GM18507 (cell line): ENCODE measurements around the gene NPBWR2.
A peak's percentile ranks its signal among the peaks of the same experiment; 100 is the strongest.

Source experiments
- DNase-seq: peaks from one replicate; pipeline ENCODE4 v3.0.0; 2011; ENCODE audit warnings: low read depth; ENCODE audit not compliant: insufficient read length; ENCODE audit errors: extremely low spot score
- FAIRE-seq: peaks from 2 replicates; lab custom pipeline; 2011; peaks lifted over from hg19 to GRCh38; lab: Jason Lieb, UNC

Gene NPBWR2

DNA sequence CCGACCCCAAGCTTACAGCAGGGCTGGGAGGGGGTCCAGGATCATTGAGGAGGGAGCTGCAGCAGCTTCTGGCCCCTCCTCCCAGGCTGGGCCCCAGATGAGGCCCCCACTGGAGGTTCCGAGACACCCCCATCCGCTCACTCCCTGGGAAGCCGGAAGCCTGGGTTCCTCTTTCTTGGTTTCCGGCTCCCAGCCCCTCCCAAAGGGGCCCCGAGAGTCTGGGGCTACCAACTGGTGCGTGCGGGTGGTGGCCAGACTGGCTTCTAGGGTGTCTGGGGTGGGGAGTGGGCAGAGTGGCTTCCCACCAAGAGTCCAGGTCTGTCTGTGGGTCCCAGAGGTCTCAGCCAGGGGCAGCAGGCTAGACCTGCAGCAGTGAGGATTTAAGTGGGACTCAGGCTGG lies 30.3 kb downstream of the NPBWR2 start:
- FAIRE-seq: peak; percentile 80
- DNase-seq: no peak

DNA sequence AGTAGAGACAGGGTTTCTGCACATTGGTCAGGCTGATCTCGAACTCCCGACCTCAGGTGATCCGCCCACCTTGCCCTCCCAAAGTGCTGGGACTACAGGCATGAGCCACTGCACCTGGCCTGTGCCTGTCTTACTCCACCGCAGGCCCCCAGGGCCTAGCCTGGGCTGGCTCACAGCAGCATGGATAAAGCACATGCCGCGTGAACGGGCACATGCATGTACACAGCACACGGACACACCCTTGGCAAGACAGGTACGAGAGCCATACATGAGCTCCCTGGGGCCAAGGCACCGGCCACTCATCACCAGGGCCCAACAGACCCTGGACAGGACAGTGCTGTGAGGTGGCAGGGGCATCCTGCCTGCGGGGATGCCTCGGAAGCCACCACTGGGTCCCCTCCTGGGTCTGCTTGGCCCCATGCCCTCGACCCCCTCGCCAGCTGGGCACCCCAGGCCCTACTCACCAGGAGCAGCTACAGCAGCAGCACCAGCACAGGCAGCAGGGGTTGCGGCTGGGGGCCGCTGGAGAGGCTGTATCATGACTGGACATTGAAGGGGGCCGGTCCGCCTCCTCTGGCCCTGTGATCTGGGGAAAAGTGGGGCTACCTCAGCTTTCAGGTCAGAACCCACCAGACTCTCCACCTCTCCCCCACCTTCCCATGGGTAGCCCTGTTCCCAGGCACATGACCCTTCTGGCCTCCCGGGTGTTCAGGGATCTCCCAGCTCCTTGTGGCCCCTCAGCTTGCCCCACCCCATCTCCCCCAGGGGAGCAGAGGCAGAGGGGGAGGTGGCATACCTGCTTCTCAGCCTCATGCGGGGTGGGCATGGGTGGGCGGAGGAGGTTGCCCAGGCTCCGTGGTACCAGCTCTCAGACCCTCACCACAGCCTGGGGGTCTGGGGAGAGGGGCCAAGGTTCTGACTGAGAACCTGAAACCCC lies 31.0 kb downstream of the NPBWR2 start:
- DNase-seq (no peak), FAIRE-seq (no peak)

DNA sequence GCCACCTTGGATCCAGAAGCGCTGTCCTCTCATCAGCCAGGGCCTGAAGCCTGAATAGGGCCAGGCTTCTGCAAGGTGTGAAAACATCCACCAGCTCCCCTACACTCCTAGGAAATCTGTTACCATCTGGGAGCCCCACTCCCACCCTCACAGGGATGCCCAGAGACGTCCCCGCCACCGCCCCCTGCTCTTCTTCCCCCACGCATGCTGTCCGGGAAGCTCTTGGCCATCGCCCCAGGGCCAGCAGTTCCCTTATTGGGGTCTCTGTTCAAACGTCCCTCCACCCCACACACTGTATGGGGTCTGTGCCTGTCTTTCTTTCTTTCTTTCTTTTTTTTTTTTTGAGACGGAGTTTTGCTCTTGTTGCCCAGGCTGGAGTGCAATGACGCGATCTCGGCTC lies 31.8 kb downstream of the NPBWR2 start:
- FAIRE-seq (no peak), DNase-seq (no peak)

DNA sequence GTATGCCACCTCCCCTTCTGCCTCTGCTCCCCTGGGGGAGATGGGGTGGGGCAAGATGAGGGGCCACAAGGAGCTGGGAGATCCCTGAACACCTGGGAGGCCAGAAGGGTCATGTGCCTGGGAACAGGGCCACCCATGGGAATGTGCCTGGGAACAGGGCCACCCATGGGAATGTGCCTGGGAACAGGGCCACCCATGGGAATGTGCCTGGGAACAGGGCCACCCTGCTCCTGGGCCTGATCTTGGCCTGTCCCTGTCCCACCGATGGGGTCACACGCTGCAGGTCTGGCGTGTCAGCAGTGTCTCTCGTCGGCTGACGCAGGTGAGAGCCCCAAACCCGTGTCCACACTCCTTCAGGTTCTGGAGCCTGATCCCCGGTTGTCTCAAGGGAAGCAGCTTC lies 32.4 kb downstream of the NPBWR2 start:
- no peak for DNase-seq
- no peak for FAIRE-seq

DNA sequence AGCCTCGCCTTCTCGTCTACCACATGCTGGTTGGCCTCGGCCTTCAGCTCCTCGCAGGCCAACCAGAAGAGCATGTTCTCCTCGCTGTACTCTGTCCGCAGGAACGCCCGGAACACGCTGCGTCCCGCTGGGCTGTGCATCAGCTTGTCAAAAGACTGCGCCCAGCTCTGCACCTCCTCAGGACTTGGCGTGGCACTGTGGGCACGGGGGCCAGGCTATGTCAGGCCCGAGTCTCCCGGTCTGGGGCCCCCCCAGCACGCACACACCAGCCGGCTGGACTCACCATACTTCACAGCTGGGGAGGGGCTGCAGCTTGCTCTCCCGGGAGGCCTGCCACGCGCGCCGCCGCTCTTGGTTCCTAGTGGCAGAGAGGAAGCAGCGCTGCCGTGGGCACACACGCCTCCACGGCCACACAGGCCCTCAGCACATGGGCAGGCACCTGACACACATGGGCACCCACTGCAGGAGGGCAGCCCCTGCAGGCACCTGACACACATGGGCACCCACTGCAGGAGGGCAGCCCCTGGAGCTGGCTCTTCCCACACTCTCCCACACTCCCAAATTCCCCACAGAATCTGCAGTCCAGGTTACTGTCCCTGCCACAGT lies 33.1 kb downstream of the NPBWR2 start:
- DNase-seq (no peak), FAIRE-seq (no peak)

DNA sequence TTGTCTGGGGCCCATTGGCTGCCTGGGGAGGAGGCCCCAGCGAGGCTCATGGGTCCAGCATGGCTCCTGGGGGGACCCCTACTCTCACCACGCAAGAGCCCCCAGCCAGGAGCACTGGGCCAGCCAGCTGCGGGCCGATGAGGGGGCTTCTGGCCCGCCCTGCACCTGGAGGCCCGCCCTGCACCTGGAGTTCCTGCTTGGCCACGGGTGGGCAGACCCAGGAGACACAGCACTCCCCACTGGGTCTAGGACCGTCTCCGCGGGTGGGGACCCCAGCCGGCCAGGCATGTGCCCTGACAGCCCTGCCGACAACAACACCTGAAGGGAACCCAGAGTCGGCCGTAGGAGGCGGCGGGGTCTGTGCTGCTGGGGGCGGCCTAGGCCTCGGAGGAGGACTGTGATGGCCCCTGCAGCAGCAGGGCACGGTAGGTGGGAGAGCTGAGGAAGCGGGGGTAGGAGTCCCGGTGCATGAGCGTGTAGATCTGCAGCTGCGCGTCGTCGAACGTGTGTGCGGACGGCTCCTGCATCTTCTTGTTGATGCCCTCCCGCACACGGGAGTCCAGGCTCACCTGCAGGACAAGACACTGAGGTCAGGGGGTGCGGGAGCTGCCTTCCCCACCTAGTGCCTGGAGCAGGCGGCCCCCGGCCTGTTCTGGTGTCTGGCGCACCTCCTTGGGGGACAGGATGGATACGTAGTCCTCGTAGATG lies 33.7 kb downstream of the NPBWR2 start:
- DNase-seq (no peak), FAIRE-seq (no peak)

DNA sequence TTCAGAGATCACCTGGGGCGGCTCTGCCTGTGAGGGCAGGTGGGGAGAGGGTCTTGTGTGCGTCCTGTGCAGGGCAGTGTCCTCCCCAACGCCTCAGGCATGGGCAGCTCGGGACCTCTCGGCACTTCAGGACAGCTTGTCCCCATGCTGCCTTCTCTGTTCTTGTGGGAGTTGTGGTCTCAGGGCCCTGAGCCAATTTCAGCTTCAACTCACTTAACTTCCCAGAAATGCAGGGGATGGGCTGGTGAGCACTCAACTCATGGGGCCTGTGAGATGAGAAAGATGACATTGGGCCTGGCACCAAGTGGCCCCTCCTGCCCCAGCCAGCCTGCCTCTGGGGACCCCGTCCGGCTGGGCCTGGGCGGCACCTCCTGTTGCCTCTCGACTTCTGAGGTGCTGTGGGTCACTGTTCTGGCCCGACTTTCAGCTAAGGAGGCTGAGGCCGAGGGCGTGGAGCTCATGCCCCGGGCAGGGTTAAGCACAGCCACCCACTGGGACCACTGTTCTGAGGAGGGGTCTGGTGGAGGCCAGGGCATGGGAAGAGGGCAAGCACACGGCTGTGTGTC lies 34.8 kb downstream of the NPBWR2 start:
- FAIRE-seq (no peak), DNase-seq (no peak)

DNA sequence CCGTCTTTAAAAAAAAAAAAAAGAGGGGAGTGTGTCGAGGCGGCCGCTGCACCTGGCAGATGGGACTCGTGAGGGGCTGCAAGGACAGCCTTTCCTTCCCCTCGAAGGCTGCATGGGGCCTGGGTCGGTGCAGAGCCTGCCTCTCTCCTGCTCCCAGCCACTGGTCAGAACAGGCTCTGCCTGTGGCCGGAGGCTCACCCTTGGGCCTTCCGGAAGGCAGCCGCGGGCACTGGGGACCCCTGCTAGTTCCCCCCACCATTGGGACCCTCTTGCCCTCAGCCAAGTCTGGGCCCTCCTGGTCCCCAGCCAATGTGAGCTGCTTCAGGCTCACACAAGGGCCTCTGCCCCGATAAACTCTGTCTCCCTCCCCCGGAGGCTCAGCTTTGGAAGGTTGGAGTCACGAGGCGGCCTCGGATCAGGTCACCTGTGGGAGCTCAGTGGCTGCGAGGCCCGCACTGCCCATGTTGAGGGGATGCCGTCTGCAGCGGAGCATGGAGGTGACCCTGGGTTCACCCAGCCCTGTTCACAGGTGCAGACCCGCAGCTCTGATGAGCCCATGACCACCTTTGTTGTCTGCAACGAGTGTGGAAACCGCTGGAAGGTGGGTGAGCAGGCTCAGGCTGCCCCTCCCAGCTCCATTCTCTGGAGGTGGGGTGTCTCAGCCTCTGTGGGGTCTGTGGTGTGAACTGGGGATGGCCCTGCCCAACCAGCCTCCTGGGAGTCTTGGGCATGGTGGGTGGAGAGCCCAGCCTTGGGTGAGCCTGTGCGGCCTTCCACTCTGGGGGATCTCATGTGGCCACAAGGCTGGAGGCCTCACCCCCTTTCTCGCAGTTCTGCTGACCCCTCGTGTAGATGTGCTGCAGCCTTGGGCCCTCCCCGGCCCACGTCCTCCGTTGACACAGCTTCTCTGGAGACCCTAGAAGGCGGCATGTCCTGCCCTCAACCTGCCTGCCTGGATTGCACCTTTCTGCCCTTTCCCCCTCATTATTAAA lies 35.7 kb downstream of the NPBWR2 start:
- FAIRE-seq: no peak
- no peak for DNase-seq

DNA sequence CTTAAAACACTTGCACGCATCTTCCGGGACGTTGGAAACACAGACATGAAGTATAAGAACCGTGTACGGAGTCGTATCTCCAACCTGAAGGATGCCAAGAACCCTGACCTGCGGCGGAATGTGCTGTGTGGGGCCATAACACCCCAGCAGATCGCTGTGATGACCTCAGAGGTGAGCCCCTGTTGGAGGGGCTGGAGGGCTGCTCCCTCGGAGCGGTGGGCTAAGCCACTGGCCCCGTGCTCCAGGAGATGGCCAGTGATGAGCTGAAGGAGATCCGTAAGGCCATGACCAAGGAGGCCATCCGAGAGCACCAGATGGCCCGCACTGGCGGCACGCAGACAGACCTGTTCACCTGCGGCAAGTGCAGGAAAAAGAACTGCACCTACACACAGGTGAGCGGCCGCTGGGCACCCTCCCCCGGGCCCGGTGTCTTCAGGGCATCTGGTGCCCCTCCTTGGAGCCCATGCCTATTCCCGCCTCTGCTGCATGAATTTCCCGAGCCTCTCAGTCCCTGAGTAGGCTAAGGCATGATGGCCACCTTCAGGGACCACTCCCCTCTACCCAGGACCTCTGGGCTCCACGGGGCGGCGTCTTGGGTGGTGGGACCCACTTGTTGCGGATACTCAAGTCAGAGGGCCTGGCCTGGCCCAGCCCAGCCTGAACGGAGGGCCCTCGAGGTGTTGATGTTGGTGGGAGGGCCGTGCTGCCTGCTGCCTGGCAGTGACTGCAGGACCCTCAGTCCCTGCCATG lies 36.9 kb downstream of the NPBWR2 start:
- DNase-seq (no peak), FAIRE-seq (no peak)

DNA sequence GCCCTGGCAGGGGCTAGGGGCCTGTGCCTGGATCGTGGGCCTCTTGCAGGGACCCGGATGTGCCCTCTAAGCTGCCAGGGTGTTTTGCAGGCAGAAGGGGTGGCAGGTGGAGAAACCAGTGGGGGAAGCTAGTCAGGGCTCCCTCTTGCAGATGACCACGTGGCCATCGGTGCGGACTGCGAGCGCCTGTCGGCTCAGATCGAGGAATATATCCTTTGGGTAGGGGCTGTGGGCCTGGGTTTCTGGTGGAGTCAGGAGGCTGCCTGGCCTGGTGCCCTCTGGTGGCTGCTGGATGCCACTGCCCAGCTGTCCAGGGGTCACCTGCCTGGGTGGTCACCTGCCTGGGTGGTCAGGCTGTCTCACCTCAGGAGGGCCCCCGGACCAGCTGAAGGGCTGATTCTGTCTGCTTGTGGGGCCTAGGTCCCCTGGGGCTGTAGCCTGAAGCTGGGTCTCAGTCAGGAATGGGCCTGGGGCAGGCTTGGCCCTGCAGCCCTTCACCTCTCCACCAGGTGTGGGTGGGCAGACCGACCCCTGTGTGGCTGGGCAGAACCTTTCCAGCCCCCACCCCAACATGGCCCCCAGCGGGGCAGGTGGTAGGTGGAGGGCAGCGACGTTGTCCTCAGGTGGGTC lies 37.6 kb downstream of the NPBWR2 start:
- FAIRE-seq (no peak), DNase-seq (no peak)

DNA sequence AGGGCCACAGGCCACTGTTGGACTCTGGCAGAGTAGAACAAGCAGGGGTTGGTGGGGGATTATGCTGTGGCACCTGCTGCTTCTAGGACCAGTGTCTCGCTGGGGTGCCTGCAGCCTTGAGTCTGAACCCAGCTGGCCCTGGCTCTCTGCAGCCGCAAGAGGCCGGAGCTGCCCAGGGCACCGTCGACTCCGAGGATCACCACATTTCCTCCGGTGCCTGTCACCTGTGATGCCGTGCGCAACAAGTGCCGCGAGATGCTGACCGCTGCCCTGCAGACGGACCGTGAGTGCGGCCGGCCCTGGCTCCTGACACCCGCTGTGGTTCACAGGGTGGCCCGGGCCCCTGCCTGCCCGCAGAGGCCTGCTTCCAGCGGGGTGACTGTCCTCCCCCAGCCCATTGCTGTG lies 38.2 kb downstream of the NPBWR2 start:
- DNase-seq (no peak), FAIRE-seq (no peak)

DNA sequence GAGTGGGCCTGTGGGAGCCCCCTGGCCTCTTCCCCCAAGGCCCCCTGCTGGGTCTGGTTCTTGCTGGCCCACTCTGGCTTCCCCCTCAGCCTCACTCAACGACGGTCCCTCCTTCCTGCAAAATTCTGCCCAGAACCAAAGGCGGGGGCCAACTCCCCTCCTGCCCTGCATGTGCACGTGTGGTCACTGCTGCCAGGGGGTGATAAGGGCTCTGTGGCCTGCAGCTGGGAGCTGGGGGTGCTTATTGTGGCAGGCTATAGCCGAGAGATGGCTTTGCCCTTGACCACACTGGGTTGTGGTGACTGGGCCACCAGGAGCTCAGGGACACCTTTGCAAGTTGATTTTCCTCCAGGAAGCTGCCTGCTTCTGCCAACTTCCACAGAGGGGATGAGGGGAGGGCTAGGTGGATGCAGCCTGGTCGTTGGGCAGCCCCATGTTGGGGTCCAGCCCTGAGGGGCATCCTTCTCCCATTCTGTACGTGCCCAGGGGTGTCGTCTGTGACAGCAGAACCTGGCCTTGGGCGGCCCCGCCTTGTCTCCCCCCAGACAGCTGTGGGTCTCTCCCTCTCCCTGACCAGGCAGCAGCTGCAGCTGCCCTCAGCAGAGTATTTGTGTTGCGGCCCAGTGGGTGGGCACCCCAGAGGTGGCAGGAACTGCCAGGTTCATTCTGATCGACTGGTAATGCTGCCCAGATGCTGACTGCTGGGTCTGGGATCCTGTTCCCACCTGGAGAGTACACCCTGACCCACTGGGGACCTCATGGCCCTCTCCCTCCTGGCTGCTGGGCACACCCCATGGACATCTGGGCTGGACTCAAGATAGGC lies 38.8 kb downstream of the NPBWR2 start:
- FAIRE-seq: no peak
- no peak for DNase-seq

DNA sequence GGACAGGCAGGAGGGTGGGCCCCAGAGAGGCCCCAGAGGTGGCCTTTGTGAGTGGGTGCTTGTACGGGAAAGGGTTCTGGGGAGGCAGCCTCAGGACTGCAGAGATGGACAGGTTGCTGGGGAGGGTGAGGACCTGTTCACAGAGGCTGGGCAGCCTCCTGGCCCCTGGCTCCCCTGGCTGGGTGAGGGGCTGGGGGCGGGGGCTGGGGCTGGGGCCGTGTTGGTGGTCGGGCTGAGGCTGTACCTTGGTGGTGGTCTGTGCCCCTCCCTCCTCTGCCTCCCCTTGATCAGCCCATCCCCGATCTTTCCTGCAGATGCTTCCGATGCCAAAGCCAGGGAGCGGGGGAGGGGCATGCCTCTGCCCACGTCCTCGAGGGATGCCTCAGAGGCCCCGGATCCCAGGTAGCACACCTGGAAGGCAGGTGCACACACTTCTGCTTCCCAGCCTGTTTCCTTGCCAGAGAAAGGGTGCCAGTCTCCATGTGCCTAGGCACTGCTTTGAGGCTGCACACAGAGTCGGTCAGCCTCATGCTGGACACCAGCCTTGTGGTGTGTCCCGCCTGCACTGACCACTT lies 39.5 kb downstream of the NPBWR2 start:
- no peak for FAIRE-seq
- no peak for DNase-seq

DNA sequence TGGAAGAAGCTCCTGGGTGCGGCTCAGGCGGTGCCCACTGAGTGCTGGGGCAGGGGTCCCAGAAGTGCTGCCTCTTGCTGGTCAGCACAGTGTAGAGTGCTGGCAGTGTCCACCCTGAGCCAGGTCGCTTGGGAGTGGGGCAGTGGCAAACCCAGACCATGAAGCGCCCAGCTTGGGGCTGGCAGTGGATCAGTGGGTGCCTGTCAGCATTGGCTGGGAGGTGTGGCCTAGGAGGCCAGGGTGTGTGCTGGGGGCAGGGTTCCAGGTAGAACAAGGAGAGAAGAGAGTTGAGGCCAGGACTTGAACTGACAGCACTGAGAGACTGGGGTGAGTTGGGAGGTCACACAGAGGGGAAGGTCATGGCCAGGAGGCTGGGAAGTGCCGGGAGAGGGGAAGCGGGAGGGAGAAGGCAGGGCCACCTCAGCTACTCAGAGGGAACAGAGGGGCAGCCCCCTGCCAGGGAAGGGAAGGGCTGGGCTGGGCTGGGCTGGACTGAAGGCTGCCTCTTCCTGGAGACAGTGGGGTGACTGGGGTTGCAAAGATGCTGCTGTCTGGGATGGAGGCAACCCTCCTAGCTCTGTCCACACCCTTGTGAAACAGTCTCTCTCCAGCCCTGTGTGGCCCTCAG lies 40.2 kb downstream of the NPBWR2 start:
- DNase-seq (no peak), FAIRE-seq (no peak)

DNA sequence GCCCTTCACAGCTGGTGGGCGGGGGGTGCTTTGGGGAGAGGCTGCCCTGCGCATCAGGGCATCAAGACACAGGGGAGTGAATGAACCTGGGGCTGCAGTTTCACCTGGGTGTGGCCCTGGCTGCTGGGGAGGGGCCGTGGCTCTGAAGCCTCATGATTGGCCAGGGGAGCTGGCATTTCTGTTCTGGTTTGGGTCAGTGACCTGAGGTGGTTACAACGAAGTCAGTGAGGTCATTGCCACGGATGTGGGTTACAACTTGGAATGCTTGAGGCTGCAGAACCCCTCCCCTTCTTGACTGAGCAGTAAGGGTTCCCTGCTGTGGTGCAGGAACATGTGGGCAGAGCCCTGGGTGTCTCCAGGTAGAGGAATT lies 41.4 kb downstream of the NPBWR2 start:
- peak; percentile 94 for FAIRE-seq
- DNase-seq: peak; percentile 71
